Keratinocyte (primary cell): Measurements from ENCODE around the gene RPL32. TPM values are rescaled to one million over a fixed set of nuclear protein-coding genes. Genes with fewer than 3 reads are reported as not detected.

Source experiments
- DNase-seq: peaks from one replicate; pipeline ENCODE4 v3.0.0-alpha.2; 2011; ENCODE audit warnings: low read depth, missing footprints, low spot score
- FAIRE-seq: peaks from 2 replicates; lab custom pipeline; 2011; peaks lifted over from hg19 to GRCh38; lab: Jason Lieb, UNC
- H2AFZ ChIP-seq: 2 replicates; pipeline ENCODE4 v1.6.0; 2012; ENCODE audit warnings: low read length, control low read depth, inconsistent platforms; ENCODE audit not compliant: control insufficient read depth
- H3K27ac ChIP-seq: 2 replicates; pipeline ENCODE4 v1.5.1; 2011; ENCODE audit warnings: low read length; ENCODE audit not compliant: control insufficient read depth, insufficient read depth
- H3K27me3 ChIP-seq: 3 replicates; pipeline ENCODE4 v1.6.0; 2011; ENCODE audit warnings: low read length; ENCODE audit not compliant: control insufficient read depth, insufficient read depth; ENCODE audit errors: extremely low read depth
- H3K36me3 ChIP-seq, 2 experiments: 2 replicates in 1 of 2; 3 replicates in 1 of 2; pipeline ENCODE4 v1.5.1; 2011; ENCODE audit warnings: low read length in 2 of 2, mild to moderate bottlenecking in 1 of 2; ENCODE audit not compliant: control insufficient read depth in 2 of 2, insufficient read depth in 2 of 2; ENCODE audit errors: extremely low read depth in 1 of 2
- H3K4me1 ChIP-seq: 3 replicates; pipeline ENCODE4 v1.5.1; 2011; ENCODE audit warnings: low read length; ENCODE audit not compliant: control insufficient read depth, insufficient read depth; ENCODE audit errors: extremely low read depth
- H3K4me2 ChIP-seq: 3 replicates; pipeline ENCODE4 v1.6.0; 2011; ENCODE audit warnings: low read depth, low read length; ENCODE audit not compliant: control insufficient read depth, insufficient read depth; ENCODE audit errors: extremely low read depth
- H3K4me3 ChIP-seq, 3 experiments: fragments of 200-600 bp in 1 of 3; sonication (generic) in 1 of 3; 2 replicates in 2 of 3; 3 replicates in 1 of 3; pipeline ENCODE4 v1.5.1; 2011 to 2016; ENCODE audit warnings: low read length in 3 of 3, mild to moderate bottlenecking in 3 of 3, control low read depth in 2 of 3, inconsistent platforms in 1 of 3, low read depth in 1 of 3, mixed read lengths in 1 of 3, mixed run types in 1 of 3, moderate library complexity in 1 of 3; ENCODE audit not compliant: control insufficient read depth in 2 of 3, insufficient read depth in 2 of 3; ENCODE audit errors: extremely low read depth in 1 of 3
- H3K79me2 ChIP-seq: 2 replicates; pipeline ENCODE4 v1.6.0; 2012; ENCODE audit warnings: low read length; ENCODE audit not compliant: control insufficient read depth, insufficient read depth
- H3K9ac ChIP-seq: 3 replicates; pipeline ENCODE4 v1.6.0; 2011; ENCODE audit warnings: low read length; ENCODE audit not compliant: control insufficient read depth, insufficient read depth; ENCODE audit errors: extremely low read depth
- H3K9me1 ChIP-seq: 3 replicates; pipeline ENCODE4 v1.6.0; 2011; ENCODE audit warnings: low read length; ENCODE audit not compliant: control insufficient read depth, insufficient read depth; ENCODE audit errors: extremely low read depth
- H3K9me3 ChIP-seq: 2 replicates; pipeline ENCODE4 v1.5.1; 2012; ENCODE audit warnings: low read depth, low read length; ENCODE audit not compliant: control insufficient read depth
- H4K20me1 ChIP-seq: 3 replicates; pipeline ENCODE4 v1.6.0; 2011; ENCODE audit warnings: low read length; ENCODE audit not compliant: control insufficient read depth, insufficient read depth; ENCODE audit errors: extremely low read depth
- CTCF ChIP-seq, 3 experiments: IDR thresholded peaks in 1 of 3; conservative IDR thresholded peaks in 1 of 3; optimal IDR thresholded peaks in 1 of 3; 2 replicates in 2 of 3; 3 replicates in 1 of 3; pipeline versions ENCODE3 to v1.5.1; 2011; ENCODE audit warnings: low read length in 3 of 3, mild to moderate bottlenecking in 3 of 3, moderate library complexity in 2 of 3, control low read depth in 1 of 3, inconsistent platforms in 1 of 3; ENCODE audit not compliant: insufficient read depth in 2 of 3; ENCODE audit errors: extremely low read depth in 1 of 3
- EZH2 ChIP-seq: IDR thresholded peaks from one replicate; pipeline ENCODE4 v1.6.1; 2012; ENCODE audit warnings: inconsistent platforms, mild to moderate bottlenecking, low read length, moderate library complexity
- dilution Hi-C: fragments of 300-500 bp; cut with MboI; formaldehyde crosslinking; loops from one replicate; pipeline ENCODE4 v1.7.0; 2020; ENCODE audit warnings: low sequenced_read_pairs; ENCODE audit not compliant: extremely low pct_ligation_motif_present
- polyA plus RNA-seq, 5 experiments: library from polyadenylated mRNA; depleted of rRNA in 3 of 5; stranded (reverse) in 3 of 5; stranded (forward) in 1 of 5; unstranded in 1 of 5; fragments of >200 nt; gene quantifications; 1 replicate in 1 of 5; 2 replicates in 3 of 5; 3 replicates in 1 of 5; pipeline versions ENCODE4 v1.2.1 to v1.2.3, GENCODE V29; 2011 to 2012; ENCODE audit warnings: missing spikeins in 2 of 5, low read depth in 1 of 5, low replicate concordance in 1 of 5

The RPL32 gene
- polyA plus RNA-seq, 1 donor (not counting 4 experiments of a cell fraction or from before 2014, with no cell fraction given), result 2,534 TPM

DNA sequence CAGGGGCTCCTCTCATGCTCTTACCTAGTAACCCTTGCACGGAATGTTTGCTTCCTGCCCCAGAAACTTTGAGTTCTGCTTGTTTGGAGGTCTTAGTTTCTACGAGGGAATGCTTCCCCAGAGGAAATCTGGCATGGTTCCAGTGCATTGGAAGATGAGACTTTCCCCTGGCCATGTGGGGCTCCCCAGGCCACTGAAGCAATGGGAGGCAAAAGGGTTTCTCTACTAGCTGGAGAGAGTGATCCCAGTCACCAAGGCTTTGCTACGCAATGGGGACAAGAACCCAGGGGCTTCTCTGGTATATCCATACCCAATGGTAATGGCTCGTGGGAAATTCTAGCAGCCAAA, 44.2 kb upstream of the RPL32 start:
- Histone ChIP-seq H3K9me3 (no peaks in the 10 kb centered on the region), H3K9me1 (no peaks in the 10 kb centered on the region), H2AFZ (no peak overlapping the region), H3K4me3 (no peak overlapping the region), H3K36me3 (no peaks in the 10 kb centered on the region), H3K27ac (no peak overlapping the region), H3K79me2 (no peaks in the 10 kb centered on the region), H3K4me2 (no peak overlapping the region), H4K20me1 (no peaks in the 10 kb centered on the region), H3K9ac (no peak overlapping the region), H3K27me3 (peaks cover 19% of the 10 kb centered on the region), H3K4me1 (peaks cover 3% of the 10 kb centered on the region)
- dilution Hi-C loops, result no loop called here
- TF ChIP-seq CTCF (optimal IDR thresholded peaks at IDR 0.05 in 1 of 3, IDR thresholded peaks at IDR 0.05 in 1 of 3, conservative IDR thresholded peaks at IDR 0.05 in 1 of 3; ENCODE audit: extremely low read depth in 1 of 3, insufficient read depth in 2 of 3, low read length in 3 of 3) (no peak), EZH2 (no peak)
- no peak for FAIRE-seq
- DNase-seq, result no peak

DNA sequence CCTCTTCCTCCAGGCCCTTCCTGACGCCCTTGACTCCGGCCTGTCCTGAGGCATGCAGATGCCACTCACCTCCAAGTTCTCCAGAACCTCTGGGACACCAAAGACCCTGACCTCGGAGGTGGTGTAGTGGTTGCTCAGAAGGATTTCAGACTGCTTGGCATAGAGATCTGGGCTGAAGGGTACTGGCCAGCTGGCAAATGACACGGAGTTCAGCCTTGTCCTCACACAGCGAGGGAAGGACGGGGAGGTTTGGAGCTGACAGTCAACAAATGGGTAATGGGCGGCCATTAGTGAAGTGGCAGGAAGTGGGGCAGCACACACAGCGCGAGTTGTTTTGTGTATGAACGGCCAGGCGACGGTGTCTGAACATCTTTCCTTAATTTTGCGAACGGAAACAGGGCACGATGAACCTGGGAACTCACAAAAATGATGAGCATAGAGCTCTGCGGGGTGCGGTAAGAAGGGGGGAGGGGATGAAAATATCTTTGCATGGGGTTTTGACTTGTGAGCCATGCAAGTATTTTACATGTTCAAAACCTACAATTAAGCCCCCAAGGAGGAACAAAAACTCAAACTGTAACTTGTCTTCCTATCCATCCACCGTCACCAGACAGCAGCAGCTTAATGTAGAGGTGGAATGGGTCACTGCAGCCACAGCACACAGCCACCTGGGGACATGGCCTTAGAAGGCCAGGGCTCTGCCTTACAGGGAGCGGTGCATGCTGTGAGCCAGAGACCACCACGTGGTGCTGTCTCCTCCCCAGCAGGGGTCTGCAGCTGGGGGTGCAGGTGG, 43.6 kb upstream of the RPL32 start:
- Histone ChIP-seq H3K27ac (no peak overlapping the region), H3K4me1 (peaks cover 3% of the 10 kb centered on the region), H3K27me3 (peaks cover 19% of the 10 kb centered on the region), H3K4me2 (no peak overlapping the region), H3K36me3 (no peaks in the 10 kb centered on the region), H3K9me1 (no peaks in the 10 kb centered on the region), H3K9ac (no peak overlapping the region), H3K79me2 (no peaks in the 10 kb centered on the region), H4K20me1 (no peaks in the 10 kb centered on the region), H3K4me3 (no peak overlapping the region), H3K9me3 (no peaks in the 10 kb centered on the region), H2AFZ (no peak overlapping the region)
- FAIRE-seq, result no peak
- no peak for TF ChIP-seq EZH2
- TF ChIP-seq CTCF (optimal IDR thresholded peaks at IDR 0.05 in 1 of 3, IDR thresholded peaks at IDR 0.05 in 1 of 3, conservative IDR thresholded peaks at IDR 0.05 in 1 of 3; ENCODE audit: extremely low read depth in 1 of 3, insufficient read depth in 2 of 3, low read length in 3 of 3), result no peak
- dilution Hi-C loops, result no loop called here
- DNase-seq, result no peak
